ENCODE results near the gene ASTL. TPM values are rescaled to one million over a fixed set of nuclear protein-coding genes. Genes with fewer than 3 reads are reported as not detected.

ASTL gene
- total RNA-seq, 1 donor from 2014 or later = not detected

DNA sequence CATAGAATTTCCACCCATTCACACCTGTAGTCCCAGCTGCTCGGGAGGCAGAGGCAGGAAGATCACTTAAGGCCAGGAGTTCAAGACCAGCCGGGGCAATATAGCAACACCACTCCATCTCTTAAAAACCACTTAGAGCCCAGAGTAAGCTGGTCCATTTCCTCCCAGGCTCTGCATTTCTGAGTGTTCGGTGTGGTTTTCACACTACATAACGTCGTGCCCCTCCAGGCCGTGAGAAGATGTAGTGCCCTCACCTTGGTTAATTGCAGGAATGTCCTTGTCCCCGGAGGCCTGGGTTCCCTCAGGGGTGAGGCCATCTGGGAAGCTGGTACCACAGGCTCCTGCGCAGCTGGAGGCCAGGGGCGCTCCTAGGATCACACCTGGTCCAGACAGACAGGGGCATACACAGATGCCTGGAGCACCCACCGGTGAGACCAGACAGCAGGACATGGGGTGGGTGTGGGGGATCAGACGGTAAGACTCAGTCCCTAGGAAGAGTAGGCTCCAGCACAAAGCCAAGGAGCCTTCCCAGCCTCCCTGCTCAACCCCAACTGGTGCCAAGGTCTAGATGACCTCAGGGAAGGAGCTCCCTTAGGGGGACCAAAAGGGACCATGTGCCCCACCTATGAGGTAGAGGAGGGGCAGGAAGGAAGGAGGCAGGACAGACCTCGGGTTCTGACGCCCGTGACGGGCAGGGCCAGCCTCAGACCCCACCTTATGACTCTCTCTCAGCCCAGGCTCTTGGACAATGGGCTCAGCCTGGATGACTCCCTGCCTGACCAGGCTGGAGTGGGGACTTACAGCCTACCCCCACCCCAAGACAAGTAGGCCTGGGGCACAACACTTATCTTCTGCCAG, 752 bp downstream of the ASTL start:
- Mint-ChIP-seq H3K9me3 (ENCODE audit: low read depth) (no peaks in the 10 kb centered on the region), H3K27me3 (ENCODE audit: low read depth) (peaks cover 31% of the 10 kb centered on the region), H3K4me1 (ENCODE audit: low read depth) (no peaks in the 10 kb centered on the region), H3K27ac (ENCODE audit: unreplicated experiment) (no peak overlapping the region), H3K36me3 (ENCODE audit: low read depth) (no peaks in the 10 kb centered on the region), H3K4me3 (ENCODE audit: unreplicated experiment) (no peak overlapping the region)
- TF ChIP-seq, protein P1, sequence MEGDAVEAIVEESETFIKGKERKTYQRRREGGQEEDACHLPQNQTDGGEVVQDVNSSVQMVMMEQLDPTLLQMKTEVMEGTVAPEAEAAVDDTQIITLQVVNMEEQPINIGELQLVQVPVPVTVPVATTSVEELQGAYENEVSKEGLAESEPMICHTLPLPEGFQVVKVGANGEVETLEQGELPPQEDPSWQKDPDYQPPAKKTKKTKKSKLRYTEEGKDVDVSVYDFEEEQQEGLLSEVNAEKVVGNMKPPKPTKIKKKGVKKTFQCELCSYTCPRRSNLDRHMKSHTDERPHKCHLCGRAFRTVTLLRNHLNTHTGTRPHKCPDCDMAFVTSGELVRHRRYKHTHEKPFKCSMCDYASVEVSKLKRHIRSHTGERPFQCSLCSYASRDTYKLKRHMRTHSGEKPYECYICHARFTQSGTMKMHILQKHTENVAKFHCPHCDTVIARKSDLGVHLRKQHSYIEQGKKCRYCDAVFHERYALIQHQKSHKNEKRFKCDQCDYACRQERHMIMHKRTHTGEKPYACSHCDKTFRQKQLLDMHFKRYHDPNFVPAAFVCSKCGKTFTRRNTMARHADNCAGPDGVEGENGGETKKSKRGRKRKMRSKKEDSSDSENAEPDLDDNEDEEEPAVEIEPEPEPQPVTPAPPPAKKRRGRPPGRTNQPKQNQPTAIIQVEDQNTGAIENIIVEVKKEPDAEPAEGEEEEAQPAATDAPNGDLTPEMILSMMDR (IDR thresholded peaks at IDR 0.05) = no peak
- peak; percentile 69 for DNase-seq (ENCODE audit: low spot score)

DNA sequence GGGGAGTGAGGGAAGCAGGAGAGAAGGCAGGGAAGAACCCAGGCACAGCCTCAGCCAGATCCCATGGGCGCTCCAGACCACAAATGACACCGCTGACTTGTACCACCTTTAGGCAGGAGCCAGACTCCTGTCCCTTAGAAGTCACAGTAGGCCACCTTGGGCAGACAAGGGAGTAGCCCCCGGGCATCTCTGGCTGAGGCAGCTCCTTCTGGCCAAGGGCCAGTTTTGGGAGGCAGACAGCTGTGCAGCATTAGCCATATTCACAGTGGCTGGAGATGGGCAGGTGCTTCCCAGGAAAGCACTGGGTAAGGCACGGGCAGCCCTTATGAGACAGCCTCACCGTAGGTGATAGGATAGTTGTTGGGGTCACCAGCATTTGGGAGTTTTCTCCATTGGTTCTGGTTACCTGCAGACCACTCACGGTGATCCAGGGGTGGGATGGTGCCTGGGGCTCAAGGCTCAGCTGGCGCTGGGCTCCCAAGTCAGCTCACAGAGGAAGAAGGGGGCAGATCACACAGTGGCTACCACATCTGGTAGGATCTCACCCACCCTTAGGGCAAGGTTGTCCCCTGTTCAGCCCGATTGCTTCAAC, 2.1 kb downstream of the ASTL start:
- Mint-ChIP-seq H3K4me1 (ENCODE audit: low read depth) (no peaks in the 10 kb centered on the region), H3K27me3 (ENCODE audit: low read depth) (peaks cover 39% of the 10 kb centered on the region), H3K36me3 (ENCODE audit: low read depth) (no peaks in the 10 kb centered on the region), H3K27ac (ENCODE audit: unreplicated experiment) (no peak overlapping the region), H3K9me3 (ENCODE audit: low read depth) (no peaks in the 10 kb centered on the region), H3K4me3 (ENCODE audit: unreplicated experiment) (no peak overlapping the region)
- no peak for DNase-seq (ENCODE audit: low spot score)
- TF ChIP-seq, protein P1 (IDR thresholded peaks at IDR 0.05) = no peak

- TF ChIP-seq, protein P1 (IDR thresholded peaks at IDR 0.05) = no peak
- Mint-ChIP-seq H3K27ac (ENCODE audit: unreplicated experiment) (no peak overlapping the region), H3K4me1 (ENCODE audit: low read depth) (no peaks in the 10 kb centered on the region), H3K9me3 (ENCODE audit: low read depth) (no peaks in the 10 kb centered on the region), H3K36me3 (ENCODE audit: low read depth) (no peaks in the 10 kb centered on the region), H3K27me3 (ENCODE audit: low read depth) (peaks cover 45% of the 10 kb centered on the region), H3K4me3 (ENCODE audit: unreplicated experiment) (no peak overlapping the region)
- DNase-seq (ENCODE audit: low spot score) = no peak
Measured at GRCh38 chr2:96135621-96136020, 2.7 kb downstream of the ASTL start.

- Mint-ChIP-seq H3K36me3 (ENCODE audit: low read depth) (no peaks in the 10 kb centered on the region), H3K4me1 (ENCODE audit: low read depth) (no peaks in the 10 kb centered on the region), H3K4me3 (ENCODE audit: unreplicated experiment) (no peak overlapping the region), H3K9me3 (ENCODE audit: low read depth) (no peaks in the 10 kb centered on the region), H3K27me3 (ENCODE audit: low read depth) (peaks cover 49% of the 10 kb centered on the region), H3K27ac (ENCODE audit: unreplicated experiment) (no peak overlapping the region)
- TF ChIP-seq, protein P1 (IDR thresholded peaks at IDR 0.05) = no peak
- no peak for DNase-seq (ENCODE audit: low spot score)
Measured at GRCh38 chr2:96135171-96135570, 3.1 kb downstream of the ASTL start.

GRCh38 chr2:96134421-96134820, 3.9 kb downstream of the ASTL start:
- peaks cover 56% of the 10 kb centered on the region for H3K27me3 Mint-ChIP-seq (ENCODE audit: low read depth)
- no peak for DNase-seq (ENCODE audit: low spot score)
- H3K9me3 Mint-ChIP-seq (ENCODE audit: low read depth) = no peaks in the 10 kb centered on the region
- H3K27ac Mint-ChIP-seq (ENCODE audit: unreplicated experiment) = no peak overlapping the region
- no peak overlapping the region for H3K4me3 Mint-ChIP-seq (ENCODE audit: unreplicated experiment)
- no peaks in the 10 kb centered on the region for H3K4me1 Mint-ChIP-seq (ENCODE audit: low read depth)
- TF ChIP-seq, protein P1 (IDR thresholded peaks at IDR 0.05) = no peak
- H3K36me3 Mint-ChIP-seq (ENCODE audit: low read depth) = no peaks in the 10 kb centered on the region

All from chondrocyte (in vitro differentiated cells).